ENCODE data around the gene STX16. TPM values are rescaled to one million over a fixed set of nuclear protein-coding genes. Genes with fewer than 3 reads are reported as not detected.

The STX16 gene
- polyA plus RNA-seq, 3 donors, result 15.6 to 165 (median 27.4) TPM

DNA sequence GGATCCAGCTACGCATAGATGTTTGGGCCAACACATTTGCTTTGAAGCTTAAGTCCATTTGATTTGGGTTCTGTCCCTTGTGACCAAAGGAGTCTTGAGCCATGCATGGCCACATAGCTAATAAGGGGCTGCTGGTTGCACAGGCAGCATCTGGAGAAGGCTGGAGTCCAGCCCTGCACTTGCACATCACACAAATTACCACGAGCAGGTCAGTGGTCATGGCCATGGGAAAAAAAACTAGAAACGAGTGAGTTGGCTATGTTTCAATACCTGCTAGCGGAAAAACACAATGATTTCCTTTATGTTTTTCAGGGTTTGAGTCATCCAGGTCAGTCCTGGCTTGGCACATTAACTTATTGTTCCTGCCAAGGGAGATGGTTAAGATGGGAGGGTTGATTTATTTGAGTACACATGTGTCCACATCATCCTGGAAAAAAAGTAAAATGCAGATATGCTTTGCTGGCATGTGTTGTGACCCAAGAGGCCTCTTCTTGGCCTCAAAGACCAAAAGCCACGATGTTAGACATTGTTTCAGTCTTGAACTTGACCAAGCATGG, 5.6 kb upstream of the STX16 start:
- intact Hi-C loops (cut with micrococcal nuclease), result loop anchor here (10.0 kb wide), 2 partner anchors 209 to 411 kb away; partner anchors contain the start of genes GNAS (in 1 of the 2) and GNAS-AS1 (in 1 of the 2)
- H3K4me2 ChIP-seq (replicated peaks; ENCODE audit: extremely low read depth, low read length, poor library complexity, severe bottlenecking), result no peak overlapping the region

DNA sequence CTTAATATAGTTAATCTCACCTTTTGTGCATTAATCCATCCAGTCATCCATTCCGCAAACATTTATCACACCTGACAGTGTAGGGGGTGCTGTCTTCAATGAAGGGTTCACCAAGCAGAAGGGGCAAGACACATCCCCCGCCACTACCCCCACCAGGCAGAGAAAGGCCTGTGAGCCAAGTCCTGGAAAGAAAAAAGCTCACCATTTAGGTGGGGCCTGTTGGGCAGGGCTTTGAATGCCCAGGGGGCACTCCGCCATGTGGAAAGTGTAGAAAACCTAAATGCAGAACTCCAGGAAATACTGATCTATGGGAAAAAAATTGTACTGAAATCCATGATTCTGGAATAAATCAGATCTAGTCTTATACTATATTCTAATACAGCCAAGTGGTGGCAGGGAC, 4.8 kb upstream of the STX16 start:
- Histone ChIP-seq H4K20me1 (ENCODE audit: insufficient read depth, low read length) (no peaks in the 10 kb centered on the region), H3K9ac (ENCODE audit: insufficient read depth, low read length, poor library complexity, severe bottlenecking) (no peak overlapping the region), H3K36me3 (replicated peaks in 1 of 2; ENCODE audit: control insufficient read depth in 1 of 2, insufficient read depth in 2 of 2, low read length in 2 of 2) (no peaks in the 10 kb centered on the region), H3K27ac (ENCODE audit: low read depth in 1 of 2, low read length in 2 of 2) (no peak overlapping the region), H3K9me3 (replicated peaks in 1 of 2; ENCODE audit: control insufficient read depth in 1 of 2, insufficient read depth in 1 of 2, low read length in 2 of 2) (no peaks in the 10 kb centered on the region), H3K4me3 (replicated peaks in 1 of 3; ENCODE audit: low read depth in 2 of 3, low read length in 3 of 3) (no peak overlapping the region), H3K79me2 (ENCODE audit: insufficient read depth, low read length) (peaks cover 2% of the 10 kb centered on the region), H2AFZ (ENCODE audit: insufficient read depth, low read depth, low read length, poor library complexity, severe bottlenecking) (no peak overlapping the region), H3K4me1 (ENCODE audit: control insufficient read depth in 1 of 2, insufficient read depth in 2 of 2, low read length in 2 of 2) (peaks cover 7 to 23% of the 10 kb centered on the region in 2 donors), H3K4me2 (replicated peaks; ENCODE audit: extremely low read depth, low read length, poor library complexity, severe bottlenecking) (no peak overlapping the region), H3K27me3 (ENCODE audit: control insufficient read depth in 2 of 2, insufficient read depth in 2 of 2, low read length in 2 of 2) (peaks cover 3 to 20% of the 10 kb centered on the region in 2 donors)
- Mint-ChIP-seq H3K27ac (no peak overlapping the region), H3K9me3 (peaks cover 0 to 5% (median 0%) of the 10 kb centered on the region in 7 donors), H3K27me3 (ENCODE audit: low read depth in 3 of 3) (peaks cover 19 to 25% (median 23%) of the 10 kb centered on the region in 3 donors), H3K4me3 (peak overlapping the region in 1 of 2 donors; percentile 13), H3K36me3 (peaks cover 0 to 2% of the 10 kb centered on the region in 2 donors), H3K4me1 (peaks cover 9% of the 10 kb centered on the region)
- TF ChIP-seq, protein P1, sequence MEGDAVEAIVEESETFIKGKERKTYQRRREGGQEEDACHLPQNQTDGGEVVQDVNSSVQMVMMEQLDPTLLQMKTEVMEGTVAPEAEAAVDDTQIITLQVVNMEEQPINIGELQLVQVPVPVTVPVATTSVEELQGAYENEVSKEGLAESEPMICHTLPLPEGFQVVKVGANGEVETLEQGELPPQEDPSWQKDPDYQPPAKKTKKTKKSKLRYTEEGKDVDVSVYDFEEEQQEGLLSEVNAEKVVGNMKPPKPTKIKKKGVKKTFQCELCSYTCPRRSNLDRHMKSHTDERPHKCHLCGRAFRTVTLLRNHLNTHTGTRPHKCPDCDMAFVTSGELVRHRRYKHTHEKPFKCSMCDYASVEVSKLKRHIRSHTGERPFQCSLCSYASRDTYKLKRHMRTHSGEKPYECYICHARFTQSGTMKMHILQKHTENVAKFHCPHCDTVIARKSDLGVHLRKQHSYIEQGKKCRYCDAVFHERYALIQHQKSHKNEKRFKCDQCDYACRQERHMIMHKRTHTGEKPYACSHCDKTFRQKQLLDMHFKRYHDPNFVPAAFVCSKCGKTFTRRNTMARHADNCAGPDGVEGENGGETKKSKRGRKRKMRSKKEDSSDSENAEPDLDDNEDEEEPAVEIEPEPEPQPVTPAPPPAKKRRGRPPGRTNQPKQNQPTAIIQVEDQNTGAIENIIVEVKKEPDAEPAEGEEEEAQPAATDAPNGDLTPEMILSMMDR (IDR thresholded peaks at IDR 0.05), result no peak
- no peak for DNase-seq
- intact Hi-C loops (cut with micrococcal nuclease), result loop anchor here (10.0 kb wide), 2 partner anchors 209 to 411 kb away; partner anchors contain the start of genes GNAS (in 1 of the 2) and GNAS-AS1 (in 1 of the 2)
- no CpG with 5 or more reads among the region's 3 CpGs for WGBS (ENCODE audit: insufficient coverage)

More for the DNA sequence above, 5.6 kb upstream of the STX16 start:
- no peak for DNase-seq
- Histone ChIP-seq H2AFZ (ENCODE audit: insufficient read depth, low read depth, low read length, poor library complexity, severe bottlenecking) (no peak overlapping the region), H3K79me2 (ENCODE audit: insufficient read depth, low read length) (no peaks in the 10 kb centered on the region), H3K9ac (ENCODE audit: insufficient read depth, low read length, poor library complexity, severe bottlenecking) (no peak overlapping the region), H3K27ac (ENCODE audit: low read depth in 1 of 2, low read length in 2 of 2) (no peak overlapping the region), H3K9me3 (replicated peaks in 1 of 2; ENCODE audit: control insufficient read depth in 1 of 2, insufficient read depth in 1 of 2, low read length in 2 of 2) (no peaks in the 10 kb centered on the region), H3K36me3 (replicated peaks in 1 of 2; ENCODE audit: control insufficient read depth in 1 of 2, insufficient read depth in 2 of 2, low read length in 2 of 2) (no peaks in the 10 kb centered on the region), H3K4me3 (replicated peaks in 1 of 3; ENCODE audit: low read depth in 2 of 3, low read length in 3 of 3) (no peak overlapping the region), H3K4me1 (ENCODE audit: control insufficient read depth in 1 of 2, insufficient read depth in 2 of 2, low read length in 2 of 2) (peaks cover 7 to 17% of the 10 kb centered on the region in 2 donors), H3K27me3 (ENCODE audit: control insufficient read depth in 2 of 2, insufficient read depth in 2 of 2, low read length in 2 of 2) (peaks cover 3 to 20% of the 10 kb centered on the region in 2 donors), H4K20me1 (ENCODE audit: insufficient read depth, low read length) (no peaks in the 10 kb centered on the region)
- Mint-ChIP-seq H3K4me1 (peaks cover 9% of the 10 kb centered on the region), H3K27ac (no peak overlapping the region), H3K4me3 (no peak overlapping the region), H3K9me3 (peaks cover 0 to 5% (median 0%) of the 10 kb centered on the region in 7 donors), H3K36me3 (peaks cover 0 to 2% of the 10 kb centered on the region in 2 donors), H3K27me3 (ENCODE audit: low read depth in 3 of 3) (peaks cover 21 to 31% (median 28%) of the 10 kb centered on the region in 3 donors)
- WGBS (ENCODE audit: insufficient coverage), result 82% methylated on average over 3 of the region's 5 CpGs
- TF ChIP-seq, protein P1 (IDR thresholded peaks at IDR 0.05), result no peak

All from CD14-positive monocyte (primary cell).